ENCODE measurements around the gene PRM3.

The PRM3 gene

GRCh38 chr16:11280616-11281522, 7.4 kb upstream of the PRM3 start, which contains the start of gene PRM1:
Gene PRM1, minus strand, starts transcription at chr16:11281330. Its CDS starts 92 bp downstream, at chr16:11281238.
- no peak for DNase-seq (ENCODE audit: low spot score)

- DNase-seq (ENCODE audit: low spot score) = no peak
Measured at GRCh38 chr16:11278681-11279628, 5.5 kb upstream of the PRM3 start.

DNA sequence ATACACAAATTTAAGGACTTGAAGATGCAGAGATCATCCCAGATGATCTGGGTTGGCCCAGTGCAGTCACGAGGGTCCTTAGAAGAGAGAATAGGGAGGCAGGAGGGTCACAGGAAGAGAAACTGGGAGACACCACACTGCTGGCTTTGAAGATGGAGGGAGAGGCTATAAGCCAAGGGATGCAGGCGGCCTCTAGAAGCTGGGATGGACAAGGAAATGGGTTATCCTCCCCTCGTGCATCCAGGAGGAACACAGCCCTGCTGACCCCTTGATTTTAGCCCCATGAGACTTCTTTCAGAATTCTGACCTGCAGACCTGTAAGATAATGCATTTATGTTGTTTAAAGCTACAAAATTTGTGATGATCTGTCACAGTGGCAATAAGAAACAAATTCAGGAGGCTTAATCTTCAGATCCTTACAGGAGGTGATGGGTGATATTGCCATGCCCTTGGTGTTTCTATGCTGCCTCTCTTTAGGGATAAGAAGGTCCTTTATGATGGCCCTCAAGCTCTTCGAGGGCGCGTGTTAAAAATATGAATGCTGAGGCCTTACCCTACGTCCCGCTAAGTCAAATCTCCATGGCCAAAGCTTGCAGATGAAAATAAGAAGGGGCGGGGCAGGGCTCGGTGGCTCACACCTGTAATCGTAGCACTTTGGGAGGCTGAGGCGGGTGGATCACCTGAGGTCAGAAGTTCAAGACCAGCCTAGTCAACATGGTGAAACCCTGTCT, 4.3 kb upstream of the PRM3 start:
- DNase-seq (ENCODE audit: low spot score) = no peak

GRCh38 chr16:11276896-11277593, 3.6 kb upstream of the PRM3 start:
- no peak for DNase-seq (ENCODE audit: low spot score)

GRCh38 chr16:11276143-11276895, 2.9 kb upstream of the PRM3 start, which contains the start of gene PRM2:
Gene PRM2, minus strand, starts transcription at chr16:11276480. Its CDS starts 110 bp downstream, at chr16:11276370.
- DNase-seq (ENCODE audit: low spot score) = no peak

DNA sequence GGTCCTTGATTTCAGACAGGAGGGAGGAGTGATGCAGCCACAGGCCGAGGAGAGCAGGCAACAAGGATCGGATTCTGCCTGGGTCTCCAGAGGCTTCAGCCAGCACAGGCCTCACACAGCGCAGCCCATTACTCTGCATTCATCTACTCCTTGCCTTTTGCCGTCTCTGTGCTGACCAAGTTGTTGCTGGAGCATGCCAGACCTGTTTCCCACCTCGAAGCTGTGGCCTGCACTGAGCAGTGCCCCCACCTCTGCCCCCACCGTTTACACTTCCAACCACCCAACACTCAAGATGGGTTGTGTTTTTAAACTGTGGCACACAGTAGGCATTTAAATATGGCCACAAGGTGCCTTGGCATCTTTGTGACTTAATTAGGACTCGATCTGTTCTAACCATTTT, 1.5 kb upstream of the PRM3 start:
- no peak for DNase-seq (ENCODE audit: low spot score)

GRCh38 chr16:11273721-11274324, 394 bp upstream of the PRM3 start:
- no peak for DNase-seq (ENCODE audit: low spot score)

GRCh38 chr16:11272484-11272883, 945 bp downstream of the PRM3 start:
- DNase-seq (ENCODE audit: low spot score) = no peak

- no peak for DNase-seq (ENCODE audit: low spot score)
Measured at GRCh38 chr16:11271610-11272009, 1.8 kb downstream of the PRM3 start.

DNA sequence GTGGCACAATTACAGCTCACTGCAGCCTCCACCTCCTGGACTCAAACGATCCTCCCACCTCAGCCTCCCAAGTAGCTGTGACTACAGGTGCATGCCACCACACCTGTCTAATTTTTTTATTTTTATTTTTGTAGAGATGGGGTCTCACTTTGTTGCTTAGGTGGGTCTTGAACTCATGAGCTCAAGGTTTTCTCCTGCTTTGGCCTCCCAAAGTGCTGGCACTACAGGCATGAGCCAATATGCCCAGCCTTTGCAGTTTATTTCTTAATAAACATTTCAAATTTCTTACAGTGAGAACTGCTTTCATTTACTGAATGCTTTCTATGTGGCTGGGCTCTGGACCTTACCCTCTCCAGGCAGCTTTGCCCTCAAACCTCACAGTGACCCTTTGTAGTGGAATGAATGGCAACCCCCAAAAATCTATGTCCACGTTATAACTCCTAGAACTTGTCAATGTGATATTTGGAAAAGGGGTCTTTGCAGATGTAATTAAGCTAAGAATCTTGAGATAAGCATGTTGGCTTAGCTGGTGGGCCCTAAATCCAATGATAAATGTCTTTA, 2.7 kb downstream of the PRM3 start:
- DNase-seq (ENCODE audit: low spot score) = no peak

DNA sequence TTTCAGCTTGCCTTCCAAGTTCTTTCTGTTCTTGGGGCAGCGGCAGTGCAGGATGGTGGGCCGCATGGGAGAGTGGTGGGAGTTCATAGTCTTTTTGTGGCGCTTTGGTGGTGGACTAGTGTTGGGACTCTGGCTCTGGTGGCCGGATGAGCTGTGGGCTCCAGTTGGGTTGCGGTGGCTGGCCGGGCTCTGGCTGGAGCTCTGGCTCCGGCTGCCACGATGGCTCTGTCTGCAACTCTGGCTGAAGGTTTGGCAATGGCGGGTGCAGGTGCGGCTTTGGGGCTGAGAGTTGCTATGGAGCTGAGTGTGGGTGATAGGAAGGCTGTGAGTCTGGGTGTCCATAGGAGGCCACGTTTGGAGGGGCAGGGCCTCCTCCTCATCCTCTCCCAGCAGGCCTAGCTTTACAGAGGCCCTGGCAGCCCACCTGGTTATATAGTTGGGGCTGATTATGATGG, 4.5 kb downstream of the PRM3 start, which contains the start of gene TNP2:
Gene TNP2, minus strand, starts transcription at position 405 of the 455 bp plus-strand sequence. Its CDS starts 63 bp downstream, at position 342.
- DNase-seq (ENCODE audit: low spot score) = no peak

DNA sequence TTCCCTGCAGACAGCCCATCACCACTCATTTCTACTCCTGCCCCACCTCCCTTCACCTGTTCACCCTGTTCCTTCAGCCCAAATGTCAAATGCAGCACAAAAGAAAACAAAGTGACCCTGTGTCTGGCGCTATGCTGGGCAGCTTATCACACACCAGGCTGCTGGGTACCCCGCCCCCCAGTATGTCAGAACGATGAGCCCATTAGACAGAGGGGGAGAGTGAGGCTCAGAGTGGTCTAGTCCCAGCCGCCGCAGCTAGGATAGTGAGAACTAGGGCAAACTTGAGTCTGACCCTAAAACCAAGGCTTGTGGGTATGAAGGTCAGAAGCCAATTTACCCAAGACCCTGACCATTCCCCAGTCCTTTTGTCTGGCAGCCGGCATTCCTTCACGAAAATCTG, 8.3 kb downstream of the PRM3 start:
- DNase-seq (ENCODE audit: low spot score) = no peak

DNA sequence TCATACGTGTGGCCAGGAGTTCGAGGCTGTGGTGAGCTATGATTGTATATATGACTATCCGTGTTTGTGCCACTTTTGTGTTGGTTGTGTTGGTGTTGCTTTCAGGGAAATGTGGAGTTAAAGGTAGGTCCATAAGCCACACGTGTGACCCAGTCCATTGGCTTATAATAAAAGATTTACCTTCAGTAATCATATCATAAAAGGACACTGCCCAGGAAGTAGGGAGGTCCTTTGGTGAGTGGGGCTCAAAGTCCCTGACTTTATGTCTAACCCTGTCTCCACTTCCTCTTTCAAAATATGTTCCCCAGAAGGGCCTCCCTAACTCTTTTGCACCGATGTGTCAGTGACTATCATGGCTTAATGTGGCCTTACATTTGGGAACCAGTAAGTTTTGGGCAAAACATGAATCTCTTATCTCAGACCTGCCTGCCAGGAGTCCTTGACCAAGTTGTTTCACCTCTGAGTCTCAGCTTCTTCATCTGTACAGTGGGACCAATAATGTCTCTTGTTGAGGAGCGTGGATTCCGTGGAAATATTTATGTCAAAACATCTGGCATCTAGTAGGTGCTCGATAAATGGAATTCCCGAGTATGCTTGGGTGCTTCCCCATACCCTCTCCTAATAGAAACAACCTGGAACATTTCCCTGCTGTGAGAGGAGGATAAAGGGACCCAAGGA, 9.1 kb downstream of the PRM3 start:
- no peak for DNase-seq (ENCODE audit: low spot score)

DNA sequence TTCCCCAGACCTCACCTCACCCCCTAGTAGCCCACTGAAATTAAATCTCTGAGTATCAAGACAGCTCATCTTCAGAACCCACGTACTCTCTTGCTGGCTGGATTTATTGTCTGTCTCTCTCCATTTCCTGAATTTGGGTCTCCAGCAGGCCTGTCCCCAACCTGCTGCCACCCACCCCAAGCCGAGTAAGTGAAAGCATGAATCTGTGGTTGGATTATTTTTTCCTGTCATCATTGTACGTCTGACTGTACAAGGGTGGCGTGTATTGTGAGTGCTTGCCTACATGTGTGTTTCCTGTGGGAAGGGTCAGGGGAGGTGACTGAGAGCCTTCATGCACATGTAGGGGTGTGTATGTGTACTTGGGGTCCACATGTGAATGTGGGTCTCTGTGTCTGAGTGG, 9.7 kb downstream of the PRM3 start:
- DNase-seq (ENCODE audit: low spot score) = no peak

DNA sequence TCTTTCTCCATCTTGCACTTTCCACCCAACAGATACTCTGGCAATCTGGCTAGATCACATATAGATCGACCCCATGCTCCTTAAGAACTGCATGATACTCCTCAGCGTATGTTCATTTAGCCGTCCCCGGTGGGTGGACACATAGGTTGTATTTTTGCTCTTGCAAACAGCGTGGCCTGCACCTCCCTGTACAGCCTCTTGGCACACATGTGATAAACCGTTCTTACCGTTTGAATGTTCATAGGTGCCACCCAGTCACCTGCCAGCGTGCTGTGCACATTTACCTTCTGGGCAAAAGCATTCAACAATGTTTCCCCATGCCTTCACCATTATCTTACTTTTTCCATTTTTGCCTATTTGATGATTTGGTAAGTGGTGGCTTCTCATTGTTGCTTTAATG, 10.5 kb downstream of the PRM3 start:
- DNase-seq (ENCODE audit: low spot score) = no peak

DNA sequence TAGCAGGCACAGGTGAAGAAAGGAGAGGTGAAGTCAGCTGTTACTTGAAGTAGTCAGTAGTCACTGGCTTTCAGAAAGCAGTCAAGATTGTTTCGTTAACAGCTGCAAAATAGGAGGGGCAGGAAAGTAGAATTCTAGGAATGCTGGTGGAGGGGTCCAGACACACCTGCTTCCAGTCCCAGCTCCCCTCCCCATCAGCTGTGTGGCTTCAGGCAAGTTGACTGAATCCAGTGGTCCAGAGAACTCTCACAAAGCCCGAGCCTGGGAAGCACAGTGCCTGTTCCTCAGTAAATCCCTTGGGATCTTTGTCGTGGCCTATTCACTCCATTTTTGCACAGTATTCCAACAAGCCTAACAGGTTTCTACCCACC, 12.8 kb downstream of the PRM3 start:
- DNase-seq (ENCODE audit: low spot score) = no peak

- DNase-seq (ENCODE audit: low spot score) = no peak
Measured at GRCh38 chr16:11259655-11260595, 13.5 kb downstream of the PRM3 start.

Measured in D341Med (cell line).